ENCODE measurements around the gene CEND1.

The CEND1 gene

DNA sequence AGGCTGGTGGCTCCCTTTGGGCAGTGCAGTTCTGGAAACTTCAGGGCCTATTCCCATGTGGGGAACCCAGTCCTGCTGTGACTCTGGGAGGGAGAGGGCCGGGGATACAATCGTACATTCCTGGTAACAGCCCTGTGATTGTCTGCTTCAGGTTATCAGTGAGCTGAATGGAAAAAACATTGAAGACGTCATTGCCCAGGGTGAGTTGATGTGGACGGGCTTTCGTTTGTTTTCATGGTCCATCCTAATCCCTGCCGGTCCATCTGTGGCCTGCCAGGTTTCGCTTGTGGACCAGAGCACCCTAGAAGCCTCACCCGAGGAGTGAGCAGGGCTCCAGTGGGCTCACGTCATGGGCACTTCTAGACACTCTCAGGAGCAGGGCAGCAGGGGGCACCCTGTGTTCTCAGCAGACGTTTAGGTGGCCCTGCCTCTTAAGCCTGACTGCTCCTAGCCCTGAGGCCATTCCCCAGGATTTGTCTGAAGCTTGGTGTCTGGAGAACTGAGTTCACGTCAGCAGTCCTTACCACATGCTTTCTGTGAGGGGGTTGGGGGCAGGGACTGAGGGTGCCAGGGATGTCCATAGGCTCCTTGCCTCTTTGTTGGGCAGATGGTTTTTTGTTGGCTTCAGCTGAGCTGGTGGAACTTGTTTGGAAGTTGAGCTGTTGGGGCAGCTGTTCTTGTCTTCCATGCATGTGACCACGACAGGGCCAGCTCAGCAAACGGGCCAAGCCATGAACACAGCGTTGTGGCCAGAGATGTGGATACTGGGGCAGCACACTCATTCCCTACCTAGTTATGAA lies 21.8 kb upstream of the CEND1 start:
- DNase-seq (ENCODE audit: low spot score), result peak; percentile 34

DNA sequence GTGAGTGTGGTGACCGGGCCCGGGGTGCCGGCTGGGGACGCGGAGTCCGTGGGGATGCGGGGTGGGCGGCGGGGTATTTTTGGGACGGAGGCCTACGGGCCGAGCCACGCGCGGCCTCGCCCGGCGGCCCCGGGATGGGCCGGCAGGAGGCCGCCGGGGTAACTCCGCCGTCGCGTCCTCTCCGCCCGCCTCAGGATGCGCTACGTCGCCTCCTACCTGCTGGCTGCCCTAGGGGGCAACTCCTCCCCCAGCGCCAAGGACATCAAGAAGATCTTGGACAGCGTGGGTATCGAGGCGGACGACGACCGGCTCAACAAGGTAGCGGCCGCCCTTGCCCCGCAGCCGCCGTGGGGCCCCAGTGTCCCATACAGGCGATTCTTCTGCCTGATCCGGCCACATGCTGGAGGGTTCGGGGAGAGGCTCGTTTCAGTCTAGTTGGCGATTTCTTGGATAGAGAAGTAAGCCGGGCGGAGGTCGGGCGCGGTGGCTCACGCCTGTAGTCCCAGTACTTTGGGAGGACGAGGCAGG lies 20.2 kb upstream of the CEND1 start:
- DNase-seq (ENCODE audit: low spot score), result no peak

DNA sequence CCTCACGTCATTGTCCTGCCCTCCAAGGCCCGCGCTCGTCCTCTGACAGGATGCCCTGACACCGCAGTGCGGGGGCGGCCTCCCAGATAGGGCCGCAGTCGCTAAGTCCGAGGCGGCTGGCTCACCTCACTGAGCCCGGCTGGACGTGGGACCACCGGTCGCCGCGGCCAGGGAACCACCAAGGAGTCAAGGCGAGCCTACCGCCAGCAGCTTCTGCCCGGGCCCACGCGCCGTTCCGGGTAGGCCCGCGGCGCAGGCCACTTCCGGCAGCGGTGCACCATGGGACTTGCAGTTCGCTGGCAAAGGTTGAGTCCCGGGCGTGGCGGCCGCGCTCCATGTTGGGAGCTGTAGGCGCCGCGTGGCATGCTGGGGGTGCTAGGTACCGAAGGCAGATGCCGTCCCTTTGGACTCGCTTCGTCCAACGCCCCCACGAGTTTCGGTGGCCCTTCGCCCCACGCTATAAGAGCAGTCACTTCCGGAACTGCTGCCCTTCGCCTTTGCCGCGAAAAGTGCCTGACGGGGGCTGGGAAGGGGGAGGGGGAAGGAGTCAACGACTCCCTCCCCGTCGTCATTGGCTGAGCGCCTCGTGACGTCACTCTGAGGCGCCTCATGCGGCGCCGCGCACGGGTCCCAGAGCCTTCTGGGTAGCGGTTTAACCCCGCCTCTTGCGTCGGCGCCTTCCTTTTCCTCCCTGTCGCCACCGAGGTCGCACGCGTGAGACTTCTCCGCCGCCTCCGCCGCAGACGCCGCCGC lies 19.6 kb upstream of the CEND1 start, which contains the start of gene RPLP2:
Gene RPLP2 (plus strand): TSS at position 681 of the 753 bp plus-strand sequence. CDS start 268 bp downstream, outside the sequence.
- DNase-seq (ENCODE audit: low spot score), result peak; percentile 98

DNA sequence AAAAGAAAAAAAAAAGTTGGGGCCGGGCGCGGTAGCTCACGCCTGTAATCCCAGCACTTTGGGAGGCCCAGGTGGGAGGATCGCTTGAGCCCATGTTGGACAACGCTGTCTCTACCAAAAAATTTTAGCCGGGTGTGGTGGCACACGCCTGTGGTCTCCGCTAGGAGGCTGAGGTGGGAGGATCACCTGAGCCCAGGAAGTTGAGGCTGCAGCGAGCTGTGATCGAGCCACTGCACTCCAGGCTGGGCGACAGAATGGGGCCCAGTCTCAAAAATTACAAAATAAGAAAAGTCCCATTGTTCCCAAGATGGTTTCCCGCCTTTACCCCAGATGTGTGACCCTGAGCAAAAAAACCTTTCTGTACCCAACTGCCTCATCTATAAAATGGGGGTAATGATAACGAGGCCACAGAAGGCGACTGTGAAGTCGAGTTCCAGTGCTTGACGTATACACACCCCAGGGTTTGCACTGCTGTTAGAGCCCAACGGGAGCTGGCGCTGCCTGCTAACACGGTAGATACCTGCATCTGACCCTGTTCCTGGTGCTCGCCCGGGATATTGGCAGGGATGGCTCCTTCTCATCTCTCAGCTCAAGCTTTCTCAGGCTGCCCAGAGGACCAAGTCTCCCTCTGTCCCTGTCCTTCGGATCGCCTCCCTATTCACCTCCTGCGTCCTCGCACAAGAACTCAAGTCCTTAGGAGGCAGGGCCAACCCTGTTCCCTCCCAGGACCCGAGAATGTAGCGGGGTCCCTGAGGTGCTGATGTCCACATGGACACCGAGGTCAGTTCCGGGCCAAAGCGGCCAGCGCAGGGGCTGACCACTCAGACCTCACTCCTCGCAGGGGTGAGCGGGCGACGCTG lies 18.8 kb upstream of the CEND1 start:
- peak; percentile 63 for DNase-seq (ENCODE audit: low spot score)

DNA sequence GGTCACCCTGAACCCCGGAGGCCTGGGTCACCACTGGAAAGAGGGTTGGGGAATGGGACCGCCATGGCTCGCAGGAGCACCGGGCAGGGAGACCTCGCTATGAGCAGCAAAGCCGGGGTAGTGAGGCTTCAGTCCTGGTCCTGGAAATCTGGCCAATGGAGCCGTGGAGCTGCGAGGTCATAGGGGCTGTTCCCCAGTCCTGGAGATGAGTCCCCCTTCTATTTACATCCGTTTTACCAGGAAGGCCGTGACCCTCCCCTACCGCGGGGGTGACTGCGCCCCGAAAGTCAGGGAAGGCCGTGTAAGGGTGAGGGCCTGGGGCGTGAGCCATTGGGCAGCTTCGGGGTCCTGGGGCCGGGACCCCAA lies 14.7 kb upstream of the CEND1 start:
- DNase-seq (ENCODE audit: low spot score), result no peak

DNA sequence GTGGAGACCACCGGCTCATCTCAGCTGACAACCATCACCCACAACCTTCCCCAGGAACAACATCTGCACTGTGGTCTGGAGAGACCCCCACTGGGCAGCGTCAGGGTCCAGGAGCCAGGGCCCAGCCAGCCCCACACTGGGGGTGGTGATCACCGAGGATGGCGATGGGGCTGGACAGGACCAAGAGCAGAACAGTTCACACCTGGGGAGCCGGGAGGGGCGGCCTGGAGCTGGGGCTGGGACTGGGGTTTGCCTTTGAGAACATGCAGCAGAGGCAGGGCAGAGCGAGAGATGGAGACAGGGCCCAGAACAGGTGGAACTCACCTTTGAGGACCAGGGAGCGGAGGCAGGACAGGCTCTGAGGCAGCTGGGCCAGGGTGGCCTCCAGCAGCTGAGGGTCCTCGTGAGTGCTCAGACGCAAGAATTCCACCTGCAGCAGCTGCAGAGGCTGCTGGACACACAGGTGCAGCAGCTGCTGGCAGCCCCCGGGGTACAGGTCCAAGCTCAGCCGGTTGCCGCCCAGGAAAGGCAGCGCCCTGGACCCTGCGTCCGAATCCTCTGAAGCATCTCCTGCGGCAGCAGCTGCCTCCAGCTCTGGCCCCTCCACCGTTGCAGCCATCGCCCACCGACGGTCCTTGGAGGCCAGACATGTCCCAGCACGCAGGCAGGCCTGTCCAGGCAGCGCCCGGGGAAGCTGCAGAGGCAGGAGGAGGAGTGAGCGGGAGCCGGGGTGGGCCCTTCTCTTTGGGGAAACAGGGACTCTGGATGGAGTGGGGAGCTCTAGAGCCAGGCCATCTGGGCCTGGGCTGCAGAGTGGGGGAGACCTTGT lies 14.1 kb upstream of the CEND1 start:
- DNase-seq (ENCODE audit: low spot score), result no peak

DNA sequence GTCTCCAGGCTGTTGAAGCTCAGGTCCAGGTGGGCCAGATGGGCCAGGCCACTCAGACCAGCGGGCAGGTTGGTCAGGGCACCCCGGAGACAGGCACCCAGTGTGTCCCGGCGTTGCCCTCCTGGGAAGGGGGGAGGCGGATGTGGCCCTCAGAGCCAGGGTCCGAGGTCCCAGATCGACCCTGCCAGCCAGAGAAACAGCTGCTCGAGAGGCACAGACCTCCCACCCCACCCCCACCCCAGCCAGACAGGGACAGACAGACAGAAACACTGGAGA lies 13.5 kb upstream of the CEND1 start:
- no peak for DNase-seq (ENCODE audit: low spot score)

DNA sequence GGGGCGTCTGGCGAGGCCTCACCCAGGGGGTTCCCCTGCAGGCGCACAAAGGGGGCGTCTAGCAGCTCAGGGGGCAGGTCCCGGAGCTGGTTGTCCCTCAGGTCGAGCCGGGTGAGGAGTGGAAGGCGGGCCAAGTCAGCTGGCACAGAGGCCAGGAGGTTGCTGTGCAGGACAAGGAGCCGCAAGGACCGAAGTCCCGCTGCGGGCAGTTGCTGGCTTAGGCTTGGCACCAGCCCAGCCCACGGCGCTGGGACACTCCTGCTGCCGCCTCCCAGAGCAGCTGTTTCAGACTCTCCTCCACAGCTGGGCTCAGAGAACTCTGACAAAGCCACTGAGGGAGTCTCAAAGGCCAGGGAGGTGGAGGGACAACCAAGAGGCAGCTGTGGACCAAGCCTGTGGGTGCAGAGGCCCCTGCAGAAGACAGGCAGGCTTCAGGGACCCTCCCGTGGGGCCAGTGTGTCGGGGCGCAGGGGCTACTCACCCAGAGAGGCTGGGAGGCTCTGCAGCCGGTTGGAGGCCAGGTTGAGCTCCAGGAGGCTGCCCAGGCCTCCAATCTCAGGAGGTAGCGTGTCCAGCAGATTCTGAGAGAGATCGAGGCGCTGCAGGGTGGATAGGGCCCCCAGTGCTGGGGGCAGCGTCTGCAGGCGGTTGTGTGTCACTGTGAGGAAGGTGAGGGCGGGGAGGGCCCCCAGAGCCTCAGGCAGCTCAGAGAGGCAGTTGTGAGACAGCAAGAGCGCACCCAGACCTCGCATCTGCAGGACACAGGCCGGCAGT lies 13.0 kb upstream of the CEND1 start:
- DNase-seq (ENCODE audit: low spot score), result no peak

DNA sequence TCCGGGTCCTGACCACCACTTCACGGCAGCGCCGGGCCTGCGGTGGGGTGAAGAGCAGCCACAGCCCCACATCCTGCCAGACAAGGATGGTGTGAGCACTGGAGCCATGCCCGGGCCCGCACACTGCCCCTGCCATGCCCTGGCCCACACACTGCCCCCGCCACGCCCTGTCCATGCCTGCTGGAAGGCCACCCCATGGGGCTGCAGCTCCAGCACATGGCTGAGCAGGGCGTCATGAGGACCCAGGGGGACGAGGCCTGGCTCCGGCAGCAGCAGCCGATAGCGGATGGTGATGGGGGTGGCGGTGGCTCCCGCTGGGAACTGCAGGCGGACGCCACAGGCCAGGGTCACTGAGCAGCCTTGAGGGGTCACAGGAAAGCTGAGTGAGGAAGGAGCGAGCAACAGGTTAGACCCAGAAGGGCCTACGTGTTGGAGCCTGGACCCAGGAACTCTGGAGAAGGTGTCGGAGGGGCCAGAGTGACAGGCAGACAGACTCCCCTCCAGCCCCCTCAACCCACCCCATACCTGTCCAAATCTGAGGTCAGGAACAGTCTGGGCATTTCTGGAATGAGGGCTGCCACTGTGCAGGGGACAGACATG lies 12.2 kb upstream of the CEND1 start:
- DNase-seq (ENCODE audit: low spot score), result no peak

DNA sequence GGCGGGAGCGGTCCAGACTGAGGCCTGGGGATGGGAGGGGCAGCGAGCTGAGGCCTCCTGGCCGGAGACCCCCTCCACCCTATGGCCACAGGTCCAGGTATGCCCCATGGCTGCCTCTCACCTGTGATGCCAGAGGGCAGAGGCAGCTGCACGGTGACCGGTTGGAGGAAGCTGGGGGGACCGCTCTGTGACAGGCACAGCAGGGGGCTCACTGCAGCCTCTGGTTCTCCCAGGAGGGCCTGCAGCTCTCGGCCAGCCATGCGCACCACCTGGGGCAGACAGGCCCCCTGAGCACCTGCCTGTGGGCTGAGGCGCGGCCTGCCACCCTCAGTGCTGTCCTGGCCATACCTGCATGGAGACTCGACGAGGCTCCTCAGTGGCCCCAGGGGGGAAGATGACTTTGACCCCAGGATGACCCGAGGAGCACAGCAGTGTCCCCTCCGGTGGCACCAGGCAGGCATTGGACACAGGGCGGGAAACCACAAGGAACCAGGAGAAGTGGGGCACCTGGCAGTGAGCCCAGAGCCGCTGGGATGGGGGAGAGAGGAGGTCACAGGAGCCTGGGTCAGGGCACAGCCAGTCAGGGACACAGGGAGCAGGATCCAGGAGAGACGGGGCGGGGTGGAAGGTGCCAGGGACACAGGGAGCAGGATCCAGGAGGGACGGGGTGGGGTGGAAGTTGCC lies 11.3 kb upstream of the CEND1 start:
- no peak for DNase-seq (ENCODE audit: low spot score)

DNA sequence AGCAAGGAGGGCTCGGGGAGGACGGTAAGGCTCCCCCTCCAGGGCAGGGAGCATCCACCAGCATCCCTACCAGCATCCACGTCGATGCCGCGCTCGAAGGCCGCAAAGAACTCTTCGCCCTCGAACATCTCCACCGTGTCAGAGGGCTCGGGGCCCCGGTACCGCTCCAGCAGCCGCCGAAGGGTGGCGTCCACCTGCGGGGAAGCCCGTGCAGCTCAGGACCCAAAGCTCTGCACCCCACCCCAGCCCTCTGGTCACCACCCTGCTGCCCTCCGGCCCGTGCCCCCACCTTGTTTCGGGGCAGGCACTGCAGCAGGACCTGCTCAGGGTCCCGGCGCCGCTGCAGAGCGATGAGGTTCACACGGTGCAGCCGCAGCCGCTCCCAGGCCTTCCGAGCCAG lies 10.6 kb upstream of the CEND1 start:
- no peak for DNase-seq (ENCODE audit: low spot score)

DNA sequence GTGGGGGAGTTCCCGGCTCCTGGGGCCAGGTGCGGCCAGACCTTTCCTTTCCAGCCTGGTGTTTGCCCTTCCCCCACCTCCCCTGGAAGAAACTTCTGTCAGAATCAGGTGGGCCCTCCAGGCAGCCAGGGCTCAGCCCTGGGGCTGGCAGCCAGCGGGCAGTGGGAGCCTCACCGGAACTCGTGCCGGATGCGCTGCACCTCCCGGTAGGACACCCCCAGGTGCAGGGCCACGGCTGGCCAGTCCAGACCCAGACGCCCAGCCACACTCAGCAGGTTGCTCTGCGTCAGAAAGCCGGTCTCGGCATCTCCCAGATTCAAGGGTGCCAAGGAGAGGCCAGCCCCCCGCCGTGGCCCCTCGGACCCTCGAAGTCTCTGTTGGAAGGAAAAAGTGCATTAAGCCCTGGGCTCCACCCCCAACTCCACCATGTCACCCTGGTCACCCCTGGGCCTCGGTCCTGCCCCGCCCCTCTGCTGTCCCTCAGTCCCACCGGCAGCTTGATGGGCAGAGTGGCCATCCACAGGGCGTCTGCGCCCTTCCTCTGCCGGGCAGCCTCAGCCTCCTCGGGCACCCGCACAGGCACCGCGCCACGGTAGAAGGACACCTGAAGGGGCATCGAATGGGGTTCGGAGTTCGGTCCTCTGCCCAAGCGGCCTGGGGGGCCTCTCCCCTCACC lies 9.9 kb upstream of the CEND1 start:
- no peak for DNase-seq (ENCODE audit: low spot score)

DNA sequence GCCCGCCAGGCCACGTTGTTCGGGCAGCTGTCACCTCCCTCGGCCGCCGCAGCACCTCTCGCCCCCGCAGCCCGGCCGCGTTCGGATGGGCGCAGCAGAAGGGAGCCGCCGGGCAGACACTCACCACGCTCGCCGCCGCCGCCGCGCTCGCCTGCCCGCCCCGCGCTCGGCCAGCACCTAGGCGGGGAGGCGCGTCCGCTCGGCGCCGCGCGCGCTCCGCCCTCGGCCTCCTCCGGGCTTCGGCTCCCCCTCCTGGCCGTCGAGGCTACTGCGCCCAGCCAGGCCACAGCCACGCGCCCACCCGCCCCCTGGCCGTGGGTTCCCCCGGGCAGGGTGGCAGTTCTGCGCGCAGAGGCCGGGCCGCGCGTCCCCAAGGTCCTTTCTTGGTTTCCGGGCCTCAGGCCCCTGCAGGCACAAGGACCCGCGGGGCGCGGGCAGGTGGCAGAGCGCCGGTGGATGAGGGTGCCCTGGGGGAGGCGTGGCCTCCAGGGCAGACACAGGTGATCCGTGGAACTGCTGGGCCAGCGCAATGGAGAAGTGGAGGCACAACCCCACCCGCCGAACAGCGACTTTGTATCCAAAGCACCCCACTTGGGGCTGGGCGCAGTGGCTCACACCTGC lies 8.3 kb upstream of the CEND1 start, which contains the start of gene SLC25A22:
Gene SLC25A22 (minus strand): TSS at position 189 of the 621 bp plus-strand sequence. CDS start 3,275 bp downstream, outside the sequence.
- DNase-seq (ENCODE audit: low spot score), result peak; percentile 89

DNA sequence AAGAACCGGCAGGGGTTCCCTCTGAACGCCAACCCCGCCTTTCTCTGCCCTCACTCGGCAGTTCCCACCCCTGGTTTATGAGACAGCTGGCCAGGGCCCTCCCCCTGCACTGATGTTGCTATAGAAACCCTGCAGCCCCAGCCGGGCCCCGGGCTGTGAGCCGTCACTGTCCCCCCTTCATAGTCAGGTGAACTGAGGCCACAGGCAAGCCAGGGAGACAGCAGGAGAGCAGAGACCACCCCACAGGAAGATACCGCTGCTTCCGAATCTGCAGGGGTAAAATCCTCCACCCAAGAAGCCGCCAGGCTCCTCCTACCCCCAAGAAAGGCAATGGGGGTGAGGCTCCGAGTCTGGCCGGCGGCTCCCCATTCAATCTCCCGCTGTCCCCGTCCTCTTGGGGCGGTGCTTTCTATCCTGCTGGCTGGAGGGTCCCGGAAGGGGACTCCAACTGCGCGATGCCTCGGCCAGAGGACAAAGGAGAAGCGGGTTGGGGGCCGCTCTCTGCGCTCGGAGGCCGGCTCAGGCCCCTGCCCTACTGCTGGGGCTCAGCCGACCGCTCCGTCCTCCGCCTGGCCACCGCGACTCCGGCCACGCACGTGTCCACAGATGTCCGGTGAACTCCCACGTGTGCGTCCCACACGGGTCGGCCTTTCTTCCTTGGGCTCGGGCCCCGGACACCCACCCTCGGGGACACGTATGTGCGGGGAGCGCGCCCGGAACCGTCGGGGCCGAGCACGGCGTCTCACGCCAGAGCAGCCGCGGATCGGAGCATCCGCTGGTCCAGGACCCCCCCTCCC lies 7.6 kb upstream of the CEND1 start:
- DNase-seq (ENCODE audit: low spot score), result peak; percentile 94

DNA sequence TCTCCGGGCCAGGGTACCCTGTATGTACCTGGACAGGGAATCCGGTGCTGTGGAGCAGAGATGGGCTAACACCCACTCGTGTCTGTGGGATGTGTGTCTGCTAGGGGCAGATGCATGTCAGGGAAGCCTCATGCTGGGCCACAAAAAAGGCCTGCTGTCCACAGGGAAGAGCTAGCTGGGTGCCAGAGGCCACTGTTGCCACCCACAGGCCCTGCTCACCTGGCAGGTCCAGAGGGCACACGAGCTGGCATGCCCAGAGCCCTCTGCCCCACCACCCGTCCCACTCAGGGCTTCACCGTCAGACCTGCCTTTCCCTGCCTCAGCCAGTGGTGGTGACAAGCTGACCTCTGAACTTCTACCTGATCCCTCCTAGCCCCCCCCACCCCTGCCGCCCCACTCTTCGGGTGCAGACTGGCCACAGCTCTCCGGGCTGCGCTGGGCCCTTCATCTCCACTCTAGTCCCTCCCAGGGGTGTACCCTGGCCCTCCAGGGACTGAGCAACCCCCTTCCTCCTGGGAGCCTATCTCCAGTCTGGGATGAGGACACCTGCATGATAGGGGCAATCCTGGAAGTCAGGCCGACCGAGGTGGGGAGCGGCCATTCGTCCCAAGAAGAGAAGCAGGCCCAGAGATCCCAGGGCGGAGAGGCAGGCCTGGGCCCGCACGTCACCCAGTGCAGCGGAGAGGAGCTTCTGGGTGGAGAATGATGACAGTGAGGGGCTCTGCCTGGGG lies 6.8 kb upstream of the CEND1 start:
- no peak for DNase-seq (ENCODE audit: low spot score)

DNA sequence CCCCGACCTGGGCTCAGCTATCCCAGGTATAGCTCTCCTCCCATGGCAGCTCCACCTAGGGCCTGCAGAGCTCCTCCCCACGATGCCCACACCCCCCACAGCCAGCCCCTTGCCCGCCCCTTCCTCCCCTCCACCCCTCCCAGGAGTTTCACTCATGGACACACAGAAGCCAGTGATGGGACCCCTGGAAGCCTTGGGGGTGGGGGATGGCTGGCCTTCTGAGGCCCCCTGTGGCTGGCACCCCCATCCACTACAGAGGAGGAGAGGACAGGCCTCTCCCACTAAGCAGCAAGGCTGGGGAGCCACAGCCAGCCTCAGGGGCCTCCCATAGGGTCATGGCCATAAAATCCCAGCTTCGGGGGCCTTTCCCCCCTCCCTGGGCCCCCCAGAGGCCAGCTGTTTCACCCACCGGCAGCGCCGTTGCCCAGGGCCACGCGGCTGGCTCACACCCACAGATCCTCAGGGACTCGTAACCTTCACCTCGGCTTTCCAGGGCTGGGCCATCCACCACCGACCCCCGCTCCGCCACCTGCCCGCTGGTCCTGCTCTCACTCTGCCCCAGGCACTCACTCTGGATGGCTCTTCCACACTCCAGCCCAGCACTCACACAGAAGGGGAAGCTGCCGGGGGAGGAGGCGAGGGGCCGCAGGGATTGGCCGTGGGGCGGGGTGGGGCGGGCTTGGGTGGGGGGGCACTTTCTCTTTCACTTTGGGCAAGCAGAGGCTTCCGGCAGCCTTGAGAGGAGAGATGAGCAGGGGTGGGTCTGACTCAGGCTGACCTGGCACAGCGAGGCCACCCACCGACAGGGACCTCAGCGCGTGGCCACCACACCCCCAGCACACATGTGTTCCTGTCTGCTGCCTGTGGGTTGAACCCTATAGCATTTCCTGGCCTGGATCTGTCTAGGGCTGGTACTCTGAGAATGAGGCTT lies 6.0 kb upstream of the CEND1 start:
- DNase-seq (ENCODE audit: low spot score), result peak; percentile 86
